ENCODE results near the gene TP53I11. TPM values are rescaled to one million over a fixed set of nuclear protein-coding genes. Genes with fewer than 3 reads are reported as not detected.

TP53I11 gene
- total RNA-seq, 4 donors from 2014 or later = 58.0 to 91.5 (median 70.6) TPM

- TF ChIP-seq POLR2AphosphoS5 (IDR thresholded peaks at IDR 0.05) (no peak), CTCF (IDR thresholded peaks at IDR 0.05) (no peak), POLR2A (IDR thresholded peaks at IDR 0.05) (no peak), EP300 (IDR thresholded peaks at IDR 0.05) (no peak)
- H3K4me3 ChIP-seq = no peak overlapping the region
- peak in 1 of 2 donors; percentile 42 for DNase-seq (ENCODE audit: low spot score in 2 of 2)
- H3K4me1 ChIP-seq = peaks cover 29% of the 10 kb centered on the region
- no peaks in the 10 kb centered on the region for H3K9me3 ChIP-seq
- WGBS = 89% methylated on average over 5 of the region's 5 CpGs
- no peaks in the 10 kb centered on the region for H3K27me3 ChIP-seq
- no peaks in the 10 kb centered on the region for H3K36me3 ChIP-seq
- no peak overlapping the region for H3K27ac ChIP-seq
These were observed 38.4 kb upstream of the TP53I11 start for GRCh38 chr11:44988981-44989635.

- H3K4me3 ChIP-seq = no peak overlapping the region
- no peak overlapping the region for H3K27ac ChIP-seq
- peaks cover 29% of the 10 kb centered on the region for H3K4me1 ChIP-seq
- DNase-seq (ENCODE audit: low spot score in 2 of 2) = peak in 1 of 2 donors; percentile 34
- H3K27me3 ChIP-seq = no peaks in the 10 kb centered on the region
- TF ChIP-seq CTCF (IDR thresholded peaks at IDR 0.05) (no peak), EP300 (IDR thresholded peaks at IDR 0.05) (no peak), POLR2AphosphoS5 (IDR thresholded peaks at IDR 0.05) (no peak), POLR2A (IDR thresholded peaks at IDR 0.05) (no peak)
- no peaks in the 10 kb centered on the region for H3K9me3 ChIP-seq
- no peaks in the 10 kb centered on the region for H3K36me3 ChIP-seq
- 97% methylated on average over 2 of the region's 2 CpGs for WGBS
These were observed 37.4 kb upstream of the TP53I11 start for GRCh38 chr11:44988111-44988510.

GRCh38 chr11:44987506-44987905 lies 36.8 kb upstream of the TP53I11 start:
- WGBS = 35% methylated on average over 7 of the region's 10 CpGs

GRCh38 chr11:44986315-44986714 lies 35.6 kb upstream of the TP53I11 start:
- TF ChIP-seq POLR2A (IDR thresholded peaks at IDR 0.05) = no peak
- no peak for TF ChIP-seq POLR2AphosphoS5 (IDR thresholded peaks at IDR 0.05)
- TF ChIP-seq CTCF (IDR thresholded peaks at IDR 0.05) = no peak
- TF ChIP-seq EP300 (IDR thresholded peaks at IDR 0.05) = no peak
- WGBS = 97% methylated on average over 3 of the region's 3 CpGs
- DNase-seq (ENCODE audit: low spot score in 2 of 2) = peak in 1 of 2 donors; percentile 40
- H3K9me3 ChIP-seq = no peaks in the 10 kb centered on the region
- H3K27me3 ChIP-seq = no peaks in the 10 kb centered on the region
- no peak overlapping the region for H3K27ac ChIP-seq
- H3K36me3 ChIP-seq = no peaks in the 10 kb centered on the region
- no peak overlapping the region for H3K4me3 ChIP-seq
- peaks cover 19% of the 10 kb centered on the region for H3K4me1 ChIP-seq

More at GRCh38 chr11:44987506-44987905, 36.8 kb upstream of the TP53I11 start:
- Histone ChIP-seq H3K4me3 (no peak overlapping the region), H3K27me3 (no peaks in the 10 kb centered on the region), H3K4me1 (peaks cover 27% of the 10 kb centered on the region), H3K36me3 (no peaks in the 10 kb centered on the region), H3K9me3 (no peaks in the 10 kb centered on the region), H3K27ac (no peak overlapping the region)
- TF ChIP-seq POLR2A (IDR thresholded peaks at IDR 0.05) = no peak
- no peak for TF ChIP-seq CTCF (IDR thresholded peaks at IDR 0.05)
- DNase-seq (ENCODE audit: low spot score in 2 of 2) = peak in 1 of 2 donors; percentile 35

- WGBS = 91% methylated on average over 5 of the region's 6 CpGs
- Histone ChIP-seq H3K9me3 (no peaks in the 10 kb centered on the region), H3K4me1 (peaks cover 16% of the 10 kb centered on the region), H3K36me3 (no peaks in the 10 kb centered on the region), H3K4me3 (no peak overlapping the region), H3K27me3 (no peaks in the 10 kb centered on the region), H3K27ac (no peak overlapping the region)
- TF ChIP-seq CTCF (IDR thresholded peaks at IDR 0.05) (no peak), POLR2AphosphoS5 (IDR thresholded peaks at IDR 0.05) (no peak), POLR2A (IDR thresholded peaks at IDR 0.05) (no peak), EP300 (IDR thresholded peaks at IDR 0.05) (no peak)
- peak; percentile 29 to 56 for DNase-seq (ENCODE audit: low spot score in 2 of 2)
These were observed 35.0 kb upstream of the TP53I11 start for GRCh38 chr11:44985721-44986120.

All from suprapubic skin (tissue), 4 donors.